ENCODE results near the gene IFITM1.
"Not testable (repeated sequence)": the region's sequence is repeated elsewhere in the genome, so short reads cannot be mapped to it uniquely, and the experiment has no call there.

GRCh38 chr11:309979-310572, 3.8 kb upstream of the IFITM1 start:
- TF ChIP-seq CTCF (IDR thresholded peaks at IDR 0.05; ENCODE audit: borderline replicate concordance, extremely low read depth, low read length, poor library complexity, severe bottlenecking); EZH2 (IDR thresholded peaks at IDR 0.05; ENCODE audit: borderline replicate concordance, low read depth, low read length, severe bottlenecking): not testable (repeated sequence)

Data from DND-41 (cell line).